HG03064 (cell line): ENCODE results near the gene SOHLH1.

Experiments used
- ATAC-seq: cut with Tn5 transposase; IDR thresholded peaks from one replicate; pipeline ENCODE4 v1.9.1; 2021; ENCODE audit warnings: low read depth; ENCODE audit not compliant: unreplicated experiment

SOHLH1 gene

DNA sequence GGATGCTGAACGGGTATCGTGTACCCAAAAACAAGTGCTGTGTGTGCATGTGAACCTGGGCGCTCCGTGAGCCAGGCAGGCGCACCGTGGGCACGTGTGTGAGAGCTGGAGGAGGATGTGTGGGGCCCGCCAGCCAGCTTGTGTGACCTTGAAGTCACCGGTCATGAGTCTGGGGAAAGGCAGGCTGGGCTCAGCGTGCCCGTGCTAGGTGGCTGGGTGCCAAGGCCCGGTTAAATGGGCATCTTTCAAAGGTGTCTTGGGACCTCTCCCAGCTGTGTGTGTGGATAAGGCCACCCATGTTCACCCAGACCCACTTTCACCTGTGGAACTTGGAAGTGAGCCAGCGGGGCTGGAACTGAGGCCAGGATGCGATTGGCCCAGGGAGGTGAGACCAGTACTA lies 6.1 kb upstream of the SOHLH1 start:
- no peak for ATAC-seq

GRCh38 chr9:135704483-135704882 lies 5.2 kb upstream of the SOHLH1 start:
- no peak for ATAC-seq

- no peak for ATAC-seq
Observed at GRCh38 chr9:135703726-135704125, 4.4 kb upstream of the SOHLH1 start.

GRCh38 chr9:135701959-135702721 lies 2.9 kb upstream of the SOHLH1 start, which contains the start of gene KCNT1:
TSS of gene KCNT1 (plus strand) at chr9:135702185. CDS start at chr9:135702259, 74 bp downstream.
- no peak for ATAC-seq

DNA sequence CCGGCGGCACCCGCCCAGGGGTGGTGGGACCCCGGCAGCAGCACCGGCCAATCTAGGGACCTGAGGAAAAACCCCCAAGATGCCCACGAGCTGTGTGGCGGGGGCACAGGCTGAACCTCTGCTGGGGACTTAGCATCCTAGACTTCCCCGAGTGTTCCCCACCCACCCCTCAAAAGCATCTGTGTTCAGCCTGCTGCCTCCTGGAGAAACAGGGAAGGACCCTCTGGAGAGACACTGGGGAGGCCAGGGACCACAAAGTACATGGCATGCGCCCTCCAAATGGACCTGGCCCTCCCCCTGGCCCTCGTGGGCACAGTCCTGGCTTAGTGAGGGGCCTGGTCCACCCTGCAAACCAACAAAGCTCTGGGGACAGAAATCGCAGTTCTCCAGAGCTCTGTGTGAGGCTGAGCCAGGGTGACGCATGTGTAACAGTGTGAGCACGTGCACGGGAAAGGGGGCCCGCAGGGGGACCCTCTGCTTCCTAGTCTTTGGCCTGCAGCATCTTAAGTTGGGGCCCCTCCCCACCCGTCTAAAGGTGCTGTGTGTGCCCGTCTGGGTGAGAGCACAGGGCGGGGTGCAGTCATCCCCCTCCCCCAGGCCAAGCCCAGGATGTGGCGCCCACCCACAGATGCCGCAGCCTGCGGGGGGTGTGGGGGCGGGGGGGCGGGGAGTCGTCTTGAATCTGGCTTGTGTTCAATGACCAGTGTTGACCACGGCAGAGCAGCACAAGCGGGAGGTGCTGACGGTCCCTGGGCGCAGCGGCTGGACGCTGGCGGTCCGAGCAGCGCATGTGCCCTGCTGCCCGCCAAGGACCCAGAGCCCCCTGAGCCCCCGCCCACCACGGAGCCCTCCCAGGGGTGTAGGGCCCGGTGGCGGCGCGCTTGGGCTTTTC lies 2.0 kb upstream of the SOHLH1 start:
- ATAC-seq, result no peak

DNA sequence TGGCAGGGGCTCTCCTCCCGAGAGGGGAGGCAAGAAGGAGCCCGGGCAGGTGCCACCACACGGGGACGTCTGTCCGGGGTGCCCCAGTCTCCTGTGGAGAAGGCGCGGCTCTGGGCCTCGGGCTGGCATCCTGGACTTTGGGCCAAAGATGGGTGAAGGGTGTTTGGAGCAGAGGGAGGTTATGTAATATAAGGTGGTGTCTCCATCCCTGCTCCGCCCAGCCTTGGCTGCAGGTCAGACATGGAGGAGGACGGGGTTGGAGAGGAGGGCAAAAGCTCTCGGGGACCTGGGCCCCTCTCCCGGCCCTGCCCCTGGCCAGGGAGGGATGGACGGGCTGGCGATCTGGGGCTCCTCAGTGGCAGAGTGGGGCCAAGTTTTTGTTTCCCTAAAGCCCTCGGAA lies 1.2 kb upstream of the SOHLH1 start:
- ATAC-seq, result no peak

DNA sequence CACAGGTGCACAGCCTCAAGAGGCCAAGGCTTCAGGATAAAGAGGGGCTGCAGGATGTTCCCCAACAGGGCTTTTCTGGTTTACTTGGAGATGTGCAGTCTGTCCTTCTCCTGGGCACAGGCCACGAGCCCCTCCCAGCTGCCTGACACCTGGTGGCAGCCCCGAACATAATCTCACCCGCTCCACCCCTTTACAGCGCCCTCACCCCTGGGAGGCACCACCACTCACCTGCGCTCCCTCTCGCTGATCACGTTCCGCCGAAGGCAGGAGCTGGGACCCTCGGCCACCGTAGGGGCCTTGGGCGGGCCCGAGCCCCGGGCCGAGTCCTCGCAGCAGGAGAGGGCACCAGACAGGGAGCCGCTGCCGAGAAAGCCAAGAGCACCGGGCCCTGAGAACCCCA lies 514 bp downstream of the SOHLH1 start:
- no peak for ATAC-seq

- ATAC-seq, result no peak
Observed at GRCh38 chr9:135698236-135698635, 1.0 kb downstream of the SOHLH1 start.

DNA sequence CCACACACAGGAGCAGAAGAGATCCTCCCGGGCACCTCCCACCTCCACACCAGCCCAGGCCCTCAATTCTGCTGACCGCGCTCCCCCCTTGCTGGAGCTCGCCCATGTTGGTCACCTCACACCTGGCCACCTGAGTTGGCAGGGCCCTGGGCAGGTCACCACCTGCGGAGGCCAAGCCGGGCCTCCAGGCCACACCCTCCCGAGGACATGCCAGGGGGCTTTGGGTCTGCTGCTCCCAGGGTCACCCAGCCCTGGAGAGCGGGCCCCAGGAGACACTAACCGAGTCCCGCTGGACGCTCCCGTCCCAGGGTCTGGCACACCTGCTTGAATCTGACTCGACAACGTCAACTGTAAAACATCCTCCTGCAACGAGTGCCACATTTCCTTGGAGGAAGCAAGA lies 2.1 kb downstream of the SOHLH1 start:
- no peak for ATAC-seq

- ATAC-seq, result no peak
Observed at GRCh38 chr9:135696446-135696845, 2.8 kb downstream of the SOHLH1 start.

GRCh38 chr9:135695642-135696041 lies 3.6 kb downstream of the SOHLH1 start:
- no peak for ATAC-seq

DNA sequence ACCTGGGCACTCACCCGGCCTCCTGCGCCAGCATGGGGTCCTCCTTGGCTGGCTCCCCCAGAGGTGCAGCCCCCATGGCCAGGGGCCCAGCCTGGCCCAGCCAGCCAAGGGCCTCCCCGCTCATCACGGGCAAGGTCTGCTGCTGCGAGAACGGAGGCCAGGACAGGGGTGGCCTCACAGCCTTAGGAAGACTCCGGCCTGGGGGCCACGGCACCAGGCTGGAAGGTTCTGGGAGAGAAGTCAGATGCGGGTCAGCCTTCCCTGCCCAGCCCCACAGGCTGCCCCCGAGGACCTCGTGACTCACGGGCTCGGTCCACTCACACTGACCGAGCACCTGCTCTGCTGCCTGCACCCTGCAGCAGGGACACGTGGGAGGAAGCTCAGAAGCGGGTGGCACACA lies 4.2 kb downstream of the SOHLH1 start:
- no peak for ATAC-seq

GRCh38 chr9:135694414-135694813 lies 4.9 kb downstream of the SOHLH1 start:
- no peak for ATAC-seq

DNA sequence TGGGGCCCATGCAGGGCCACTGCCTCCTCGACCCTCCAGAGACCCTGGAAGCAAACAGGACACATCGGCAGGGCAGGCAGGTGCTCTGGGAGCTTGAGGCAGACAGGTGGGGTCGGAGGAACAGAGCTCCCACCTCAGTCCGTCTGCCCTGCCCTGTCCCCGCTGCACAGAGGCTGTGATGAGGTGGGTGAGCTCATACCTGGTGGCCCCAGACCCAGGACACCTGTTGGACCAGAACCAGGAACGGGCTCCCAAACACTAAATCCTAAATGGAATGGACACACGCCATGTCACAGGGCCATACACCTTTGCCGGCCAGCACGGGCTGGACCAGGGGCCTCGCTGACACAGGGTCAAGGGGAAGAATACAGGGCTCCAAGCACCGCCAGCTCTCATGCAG lies 5.5 kb downstream of the SOHLH1 start:
- ATAC-seq, result no peak

GRCh38 chr9:135693265-135693664 lies 6.0 kb downstream of the SOHLH1 start:
- ATAC-seq, result no peak

DNA sequence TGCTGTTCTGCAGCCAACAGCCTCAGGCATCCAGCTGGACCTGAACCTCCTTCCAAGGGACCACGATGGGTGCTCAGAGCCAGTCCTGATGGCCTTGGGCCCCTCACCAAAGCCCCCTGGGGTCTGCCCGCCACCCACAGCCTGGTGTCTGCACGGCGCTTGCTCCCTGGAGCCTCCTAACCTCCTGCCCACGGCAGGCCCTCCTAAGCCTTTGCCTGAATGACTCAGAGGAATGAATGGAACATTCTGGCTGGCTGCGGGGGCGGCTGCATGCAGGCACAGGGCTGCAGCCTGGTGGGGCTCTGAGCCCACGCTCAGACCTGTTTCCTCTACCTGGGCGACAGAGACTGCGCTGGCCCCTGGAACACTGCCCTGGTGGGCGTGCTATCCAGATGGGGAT lies 6.9 kb downstream of the SOHLH1 start:
- ATAC-seq, result no peak

- ATAC-seq, result no peak
Observed at GRCh38 chr9:135690836-135691570, 8.3 kb downstream of the SOHLH1 start.

GRCh38 chr9:135689011-135689410 lies 10.3 kb downstream of the SOHLH1 start:
- ATAC-seq, result no peak

- no peak for ATAC-seq
Observed at GRCh38 chr9:135687216-135687615, 12.1 kb downstream of the SOHLH1 start.

DNA sequence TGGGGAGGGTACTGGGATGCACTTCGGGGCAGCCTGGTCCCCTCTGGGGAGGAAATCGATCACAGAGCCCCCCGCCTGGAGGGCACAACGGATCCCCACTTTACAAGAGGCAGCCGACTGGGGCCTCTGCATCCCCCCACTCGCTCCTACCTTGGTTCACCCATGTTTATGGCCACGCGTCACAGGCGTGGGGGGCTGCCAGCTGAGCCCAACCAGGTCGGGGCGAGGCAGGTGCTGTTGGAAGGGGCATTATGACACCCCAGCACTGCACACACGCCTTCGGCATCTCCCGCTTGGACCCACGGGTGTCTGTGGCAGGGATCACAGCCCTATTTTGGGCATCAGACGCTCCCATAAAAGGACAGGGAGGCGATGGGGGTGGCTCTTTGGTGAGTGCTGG lies 14.6 kb downstream of the SOHLH1 start:
- ATAC-seq, result no peak

DNA sequence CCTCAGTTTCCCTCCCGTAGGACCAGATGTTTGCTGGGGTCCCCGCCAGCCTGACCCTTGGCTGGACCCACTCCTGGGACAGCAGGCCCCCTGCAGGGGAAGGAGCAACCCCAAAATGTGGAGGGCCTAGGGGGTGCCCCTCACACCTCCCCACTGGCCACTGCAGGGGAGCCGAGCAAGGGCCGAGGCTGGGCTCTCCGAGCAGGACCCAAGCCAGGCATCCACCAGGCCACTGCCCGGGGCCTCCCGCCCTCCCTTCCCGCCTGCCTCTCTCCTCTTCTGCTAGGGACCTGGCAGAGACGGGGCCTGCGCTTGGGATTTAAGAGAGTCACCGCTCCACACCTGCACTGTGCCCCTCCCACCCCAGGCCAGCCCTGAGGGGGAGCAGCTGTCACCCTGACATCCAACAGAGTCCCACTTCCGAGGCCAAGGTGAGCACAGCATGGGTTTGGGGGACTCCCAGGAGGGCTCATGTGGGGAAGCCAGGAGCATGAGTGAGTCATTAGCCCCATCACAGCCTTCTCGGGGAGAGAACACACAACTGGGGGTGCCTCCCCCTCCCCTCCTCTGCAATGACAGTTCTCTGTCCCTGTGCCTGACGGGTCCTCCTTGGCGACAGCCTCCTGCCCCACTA lies 15.8 kb downstream of the SOHLH1 start:
- no peak for ATAC-seq
